NCI-H187 (cell line): ENCODE measurements around the gene AMT.

Experiments used
- DNase-seq, 2 experiments: peaks; one replicate each; lab custom pipeline; 2025; lab: John Stamatoyannopoulos, UW

Gene AMT

GRCh38 chr3:49388289-49388820, 33.9 kb downstream of the AMT start:
- DNase-seq = no peak

GRCh38 chr3:49387721-49388120, 34.6 kb downstream of the AMT start:
- no peak for DNase-seq

GRCh38 chr3:49386056-49386756, 36.1 kb downstream of the AMT start:
- no peak for DNase-seq

GRCh38 chr3:49385617-49386016, 36.7 kb downstream of the AMT start:
- no peak for DNase-seq

GRCh38 chr3:49383387-49383786, 38.9 kb downstream of the AMT start:
- no peak for DNase-seq

- DNase-seq = no peak
Measured at GRCh38 chr3:49378249-49378895, 43.9 kb downstream of the AMT start.

- no peak for DNase-seq
Measured at GRCh38 chr3:49377483-49377882, 44.8 kb downstream of the AMT start.

- DNase-seq = no peak
Measured at GRCh38 chr3:49371946-49372345, 50.3 kb downstream of the AMT start.

GRCh38 chr3:49370585-49371290, 51.5 kb downstream of the AMT start:
- DNase-seq = no peak
